ENCODE results near the gene STK33. TPM values are rescaled to one million over a fixed set of nuclear protein-coding genes. Genes with fewer than 3 reads are reported as not detected.

STK33 gene
- total and polyA plus RNA-seq, 2 donors (not counting 3 experiments of a cell fraction or from before 2014, with no cell fraction given) = 0.63 to 3.4 TPM

DNA sequence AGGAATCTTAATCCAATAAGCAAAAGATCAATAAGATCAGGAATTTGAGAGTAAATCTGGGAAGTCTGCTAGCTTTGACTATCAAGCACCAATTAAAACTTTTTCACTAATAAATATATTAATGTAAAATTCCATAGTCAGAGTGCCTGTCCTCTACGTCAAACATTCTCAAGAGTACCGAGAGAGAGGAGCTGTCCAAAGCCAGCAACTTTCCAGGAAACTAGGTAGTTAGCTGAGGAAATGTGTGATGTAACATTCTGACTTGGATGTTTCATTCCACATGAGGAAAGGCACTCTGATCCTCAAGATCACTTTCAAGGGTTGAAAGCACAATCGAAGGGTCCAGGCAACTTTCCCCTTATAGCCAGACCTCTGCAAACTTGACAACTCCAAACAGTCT, 113.2 kb downstream of the STK33 start:
- BruUV-seq (replicated peaks) = no TSS peak
- Histone ChIP-seq H3K9me3 (replicated peaks; ENCODE audit: control insufficient read depth, insufficient read depth, low read length) (no peaks in the 10 kb centered on the region), H3K9ac (replicated peaks; ENCODE audit: extremely low read depth, insufficient read depth, low read length) (no peak overlapping the region), H3K36me3 (ENCODE audit: control insufficient read depth in 2 of 2, extremely low read depth in 1 of 2, insufficient read depth in 2 of 2, low read length in 2 of 2) (no peaks in the 10 kb centered on the region), H3K27ac (ENCODE audit: insufficient read depth, low read depth, low read length) (no peak overlapping the region), H3K4me1 (ENCODE audit: control insufficient read depth, extremely low read depth, insufficient read depth, low read length) (no peaks in the 10 kb centered on the region), H2AFZ (ENCODE audit: low read depth, low read length) (no peak overlapping the region), H3K27me3 (ENCODE audit: control insufficient read depth in 2 of 2, insufficient read depth in 2 of 2, low read length in 2 of 2) (peaks cover 0 to 3% of the 10 kb centered on the region in 2 experiments), H4K20me1 (replicated peaks; ENCODE audit: control insufficient read depth, extremely low read depth, insufficient read depth, low read length) (no peaks in the 10 kb centered on the region), H3K4me2 (ENCODE audit: insufficient read depth, low read length) (no peak overlapping the region), H3K9me1 (replicated peaks; ENCODE audit: control insufficient read depth, extremely low read depth, insufficient read depth, low read length) (no peaks in the 10 kb centered on the region), H3K4me3 (replicated peaks in 1 of 3; ENCODE audit: insufficient read depth in 1 of 3, low read depth in 1 of 3, low read length in 3 of 3) (no peak overlapping the region), H3K79me2 (ENCODE audit: control insufficient read depth, insufficient read depth, low read length) (no peaks in the 10 kb centered on the region)
- FAIRE-seq = no peak
- TF ChIP-seq EZH2 (IDR thresholded peaks at IDR 0.05; ENCODE audit: borderline replicate concordance, low read depth, low read length, severe bottlenecking) (no peak), JUN (IDR thresholded peaks at IDR 0.05; ENCODE audit: borderline replicate concordance, insufficient read depth, insufficient read length, low read depth) (no peak), POLR2A (IDR thresholded peaks at IDR 0.05; ENCODE audit: low read depth, low read length) (no peak), POLR2AphosphoS5 (IDR thresholded peaks at IDR 0.05; ENCODE audit: insufficient read depth, low read depth, low read length) (no peak), GATA2 (IDR thresholded peaks at IDR 0.05; ENCODE audit: insufficient read depth, insufficient read length, low read depth, low read length) (no peak), MYC (IDR thresholded peaks at IDR 0.05; ENCODE audit: low read depth, low read length) (no peak), FOS (IDR thresholded peaks at IDR 0.05; ENCODE audit: borderline replicate concordance, insufficient read depth, low read length) (no peak)
- TF ChIP-seq, protein P1, sequence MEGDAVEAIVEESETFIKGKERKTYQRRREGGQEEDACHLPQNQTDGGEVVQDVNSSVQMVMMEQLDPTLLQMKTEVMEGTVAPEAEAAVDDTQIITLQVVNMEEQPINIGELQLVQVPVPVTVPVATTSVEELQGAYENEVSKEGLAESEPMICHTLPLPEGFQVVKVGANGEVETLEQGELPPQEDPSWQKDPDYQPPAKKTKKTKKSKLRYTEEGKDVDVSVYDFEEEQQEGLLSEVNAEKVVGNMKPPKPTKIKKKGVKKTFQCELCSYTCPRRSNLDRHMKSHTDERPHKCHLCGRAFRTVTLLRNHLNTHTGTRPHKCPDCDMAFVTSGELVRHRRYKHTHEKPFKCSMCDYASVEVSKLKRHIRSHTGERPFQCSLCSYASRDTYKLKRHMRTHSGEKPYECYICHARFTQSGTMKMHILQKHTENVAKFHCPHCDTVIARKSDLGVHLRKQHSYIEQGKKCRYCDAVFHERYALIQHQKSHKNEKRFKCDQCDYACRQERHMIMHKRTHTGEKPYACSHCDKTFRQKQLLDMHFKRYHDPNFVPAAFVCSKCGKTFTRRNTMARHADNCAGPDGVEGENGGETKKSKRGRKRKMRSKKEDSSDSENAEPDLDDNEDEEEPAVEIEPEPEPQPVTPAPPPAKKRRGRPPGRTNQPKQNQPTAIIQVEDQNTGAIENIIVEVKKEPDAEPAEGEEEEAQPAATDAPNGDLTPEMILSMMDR (IDR thresholded peaks at IDR 0.05; ENCODE audit: extremely low read depth in 1 of 2, insufficient read depth in 1 of 2, low read depth in 1 of 2, low read length in 2 of 2) = no peak
- TF ChIP-seq, protein P2, sequence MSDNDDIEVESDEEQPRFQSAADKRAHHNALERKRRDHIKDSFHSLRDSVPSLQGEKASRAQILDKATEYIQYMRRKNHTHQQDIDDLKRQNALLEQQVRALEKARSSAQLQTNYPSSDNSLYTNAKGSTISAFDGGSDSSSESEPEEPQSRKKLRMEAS (IDR thresholded peaks at IDR 0.05; ENCODE audit: insufficient read depth, insufficient read length) = no peak
- ChIA-PET POLR2A (no interaction called here), CTCF (interaction anchor here (0.8 to 1.4 kb wide), 2 partner anchors 9 to 24 kb away, joined by 3 read pairs; no protein-coding TSS in a partner anchor)
- dilution Hi-C loops (cut with MboI; ENCODE audit: extremely low pct_ligation_motif_present, low sequenced_read_pairs) = no loop called here
- DNase-seq (ENCODE audit: low read depth, low spot score) = no peak
- intact Hi-C loops (cut with micrococcal nuclease) = no loop called here
